Body of pancreas (tissue), 4 donors: ENCODE data around the gene S1PR2. TPM values are rescaled to one million over a fixed set of nuclear protein-coding genes. Genes with fewer than 3 reads are reported as not detected.
"Not testable (repeated sequence)": the region's sequence is repeated elsewhere in the genome, so short reads cannot be mapped to it uniquely, and the experiment has no call there.

Experiments
- ATAC-seq: fragments of 150-250 bp; one replicate; pipeline ENCODE4 v1.9.1; 2016
- DNase-seq, 4 donors: peaks; one replicate each; pipeline ENCODE4 v3.0.0-alpha.2; 2019
- H3K27ac ChIP-seq, 4 donors: fragments of 200-600 bp; sonication (generic); 1 replicate in 3 of 4; 2 replicates in 1 of 4; pipeline versions ENCODE4 v1.5.1 to v1.6.1; 2016 to 2019; ENCODE audit warnings: mild to moderate bottlenecking in 1 of 4, mixed read lengths in 1 of 4, moderate library complexity in 1 of 4
- H3K27me3 ChIP-seq, 2 donors: fragments of 200-600 bp; sonication (generic); one replicate each; pipeline ENCODE4 v1.6.0; 2016; ENCODE audit warnings: mild to moderate bottlenecking in 1 of 2
- H3K36me3 ChIP-seq, 2 donors: fragments of 200-600 bp; sonication (generic); replicated peaks in 1 of 2; 2 replicates each; pipeline ENCODE4 v1.5.1; 2016; ENCODE audit warnings: low read depth in 2 of 2; ENCODE audit not compliant: insufficient read depth in 1 of 2
- H3K4me1 ChIP-seq: fragments of 200-600 bp; sonication (generic); one replicate; pipeline ENCODE4 v1.6.0; 2016
- H3K4me3 ChIP-seq, 2 donors: fragments of 200-600 bp; sonication (generic); 1 replicate in 1 of 2; 2 replicates in 1 of 2; pipeline ENCODE4 v1.5.1; 2016 to 2019
- H3K9me3 ChIP-seq, 3 donors: fragments of 200-600 bp; sonication (generic); 1 replicate in 2 of 3; 2 replicates in 1 of 3; pipeline ENCODE4 v1.5.1; 2016
- CTCF ChIP-seq, 7 experiments: fragments of 450-650 bp in 4 of 7; fragments of 200-600 bp in 3 of 7; sonication (generic) in 3 of 7; IDR thresholded peaks; one replicate each; pipeline ENCODE4 v1.5.1; 2016 to 2019; ENCODE audit warnings: antibody characterized with exemption in 7 of 7
- POLR2A ChIP-seq, 3 donors: fragments of 450-650 bp; IDR thresholded peaks; one replicate each; pipeline ENCODE4 v1.6.1; 2016; ENCODE audit warnings: antibody characterized with exemption in 3 of 3, mild to moderate bottlenecking in 2 of 3
- WGBS, 2 donors: methylation state at CpG; one replicate each; pipeline ENCODE4 v1.1.5; 2017; 5-methylcytosine and 5-hydroxymethylcytosine counted together
- intact Hi-C: fragments of 100-400 bp; cut with DNase I; formaldehyde crosslinking; loops from one replicate; pipeline ENCODE4 v1.15.1; 2023
- total RNA-seq, 2 donors: library from RNA; depleted of rRNA; stranded (reverse); fragments of >200 nt; gene quantifications; one replicate each; pipeline ENCODE4 v1.1.0, GENCODE V29; 2016

The S1PR2 gene
- total RNA-seq, 2 donors from 2014 or later, result 2.6 to 3.6 TPM

GRCh38 chr19:10203686-10204085 lies 27.4 kb downstream of the S1PR2 start:
- 81 to 83% methylated on average over 2 to 3 of the region's 3 CpGs for WGBS, 2 donors
- no peaks in the 10 kb centered on the region for H3K4me1 ChIP-seq
- intact Hi-C loops, result no loop called here
- H3K36me3 ChIP-seq, result no peaks in the 10 kb centered on the region
- H3K4me3 ChIP-seq, result no peak overlapping the region
- no peak for TF ChIP-seq POLR2A (IDR thresholded peaks at IDR 0.05)
- no peak for TF ChIP-seq CTCF (IDR thresholded peaks at IDR 0.05)
- no peaks in the 10 kb centered on the region for H3K27me3 ChIP-seq
- no peak for DNase-seq
- ATAC-seq, result no peak
- no peaks in the 10 kb centered on the region for H3K9me3 ChIP-seq
- H3K27ac ChIP-seq, result no peak overlapping the region

- no peaks in the 10 kb centered on the region for H3K36me3 ChIP-seq
- intact Hi-C loops, result no loop called here
- H3K27me3 ChIP-seq, result no peaks in the 10 kb centered on the region
- WGBS, 2 donors, result 65 to 68% methylated on average over 3 of the region's 3 CpGs
- no peak overlapping the region for H3K4me3 ChIP-seq
- no peaks in the 10 kb centered on the region for H3K9me3 ChIP-seq
- H3K4me1 ChIP-seq, result no peaks in the 10 kb centered on the region
- ATAC-seq, result no peak
- no peak for DNase-seq
- no peak overlapping the region for H3K27ac ChIP-seq
- no peak for TF ChIP-seq POLR2A (IDR thresholded peaks at IDR 0.05)
- no peak for TF ChIP-seq CTCF (IDR thresholded peaks at IDR 0.05)
These were observed 30.0 kb downstream of the S1PR2 start for GRCh38 chr19:10201176-10201575.

- WGBS, 2 donors, result 82 to 83% methylated on average over 14 to 15 of the region's 15 CpGs
- H3K36me3 ChIP-seq, intact Hi-C loops, H3K4me1 ChIP-seq, DNase-seq, H3K27me3 ChIP-seq, H3K4me3 ChIP-seq, H3K9me3 ChIP-seq, ATAC-seq, H3K27ac ChIP-seq: not testable (repeated sequence)
These were observed 31.0 kb downstream of the S1PR2 start for GRCh38 chr19:10200101-10200500.

- H3K36me3 ChIP-seq, H3K4me3 ChIP-seq, H3K4me1 ChIP-seq, DNase-seq, ATAC-seq, H3K9me3 ChIP-seq, intact Hi-C loops, H3K27me3 ChIP-seq: not testable (repeated sequence)
- 56 to 60% methylated on average over 11 of the region's 11 CpGs for WGBS, 2 donors
- peak overlapping the region in 1 of 4 donors; percentile 47 for H3K27ac ChIP-seq
These were observed 32.1 kb downstream of the S1PR2 start for GRCh38 chr19:10198889-10199644.

GRCh38 chr19:10195199-10195519 lies 36.0 kb downstream of the S1PR2 start:
- peaks cover 15% of the 10 kb centered on the region for H3K4me1 ChIP-seq
- TF ChIP-seq CTCF (IDR thresholded peaks at IDR 0.05) (no peak), POLR2A (IDR thresholded peaks at IDR 0.05) (no peak)
- H3K36me3 ChIP-seq, result no peaks in the 10 kb centered on the region
- intact Hi-C loops, result no loop called here
- peak overlapping the region in 3 of 4 donors; percentile 72 to 91 (median 85) for H3K27ac ChIP-seq
- peak overlapping the region in 1 of 2 donors; percentile 98 for H3K4me3 ChIP-seq
- DNase-seq (no peak), ATAC-seq (no peak)
- no peaks in the 10 kb centered on the region for H3K9me3 ChIP-seq
- H3K27me3 ChIP-seq, result no peaks in the 10 kb centered on the region
- 22 to 52% methylated on average over 2 to 6 of the region's 6 CpGs for WGBS, 2 donors
